HG03095 (cell line): ENCODE data around the gene TMEM87B.

Experiments
- ATAC-seq: cut with Tn5 transposase; IDR thresholded peaks from one replicate; pipeline ENCODE4 v1.9.1; 2021; ENCODE audit warnings: moderate library complexity; ENCODE audit not compliant: unreplicated experiment

Gene TMEM87B

DNA sequence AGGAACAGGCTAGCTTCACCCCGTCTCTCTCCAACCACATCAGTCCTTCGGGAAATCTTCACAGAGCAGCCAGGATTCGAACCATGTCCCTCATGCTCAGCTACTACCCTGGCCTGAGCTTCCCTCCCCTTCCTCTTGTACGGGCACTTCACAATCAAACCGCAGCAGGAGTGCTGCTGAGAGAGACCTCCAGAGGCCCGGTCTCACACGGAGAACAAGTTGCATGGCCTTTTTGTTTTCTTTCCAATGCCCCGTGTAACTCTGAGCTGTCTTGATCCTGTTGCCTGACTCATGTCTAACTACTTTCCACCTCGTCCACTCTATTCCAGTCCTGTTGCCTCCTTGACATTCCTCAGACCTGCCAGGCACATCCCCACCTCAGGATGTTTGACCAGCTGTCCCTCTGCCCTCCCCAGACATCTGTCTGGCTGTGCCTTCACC, 108.5 kb downstream of the TMEM87B start:
- ATAC-seq, result no peak

DNA sequence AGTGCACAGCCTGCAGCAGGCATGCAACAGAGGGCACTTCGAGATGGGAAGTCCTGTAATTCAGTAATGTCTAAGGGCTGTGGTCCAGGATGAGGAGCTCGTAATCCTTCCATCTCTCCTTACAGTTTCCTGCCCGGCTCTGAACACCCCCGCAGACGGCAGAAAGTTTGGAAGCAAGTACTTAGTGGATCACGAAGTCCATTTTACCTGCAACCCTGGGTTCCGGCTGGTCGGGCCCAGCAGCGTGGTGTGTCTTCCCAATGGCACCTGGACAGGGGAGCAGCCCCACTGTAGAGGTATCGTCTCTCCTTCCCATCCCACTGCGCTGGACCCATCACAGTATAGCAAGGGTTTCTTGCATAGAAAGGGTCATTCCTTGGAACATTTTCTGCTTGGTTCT, 109.8 kb downstream of the TMEM87B start:
- no peak for ATAC-seq

DNA sequence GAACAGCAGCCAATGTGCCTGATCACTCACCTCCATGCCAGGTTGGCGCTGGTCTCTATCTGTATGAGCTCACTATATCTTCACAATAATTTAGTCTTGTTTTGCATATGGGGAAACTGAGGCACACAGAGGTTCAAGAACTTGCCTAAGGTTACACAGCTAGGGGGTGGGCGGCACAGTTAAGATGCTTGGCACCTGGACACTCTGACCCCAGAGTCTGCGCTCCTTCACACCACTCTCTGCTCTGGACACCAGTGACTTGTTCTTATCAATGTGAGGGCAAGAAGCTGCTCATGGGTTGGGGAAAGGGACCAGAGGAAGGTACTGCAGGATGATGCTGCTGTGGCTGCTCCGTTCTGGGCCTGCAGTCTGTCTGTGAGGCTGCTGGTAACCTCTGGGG, 110.2 kb downstream of the TMEM87B start:
- no peak for ATAC-seq

DNA sequence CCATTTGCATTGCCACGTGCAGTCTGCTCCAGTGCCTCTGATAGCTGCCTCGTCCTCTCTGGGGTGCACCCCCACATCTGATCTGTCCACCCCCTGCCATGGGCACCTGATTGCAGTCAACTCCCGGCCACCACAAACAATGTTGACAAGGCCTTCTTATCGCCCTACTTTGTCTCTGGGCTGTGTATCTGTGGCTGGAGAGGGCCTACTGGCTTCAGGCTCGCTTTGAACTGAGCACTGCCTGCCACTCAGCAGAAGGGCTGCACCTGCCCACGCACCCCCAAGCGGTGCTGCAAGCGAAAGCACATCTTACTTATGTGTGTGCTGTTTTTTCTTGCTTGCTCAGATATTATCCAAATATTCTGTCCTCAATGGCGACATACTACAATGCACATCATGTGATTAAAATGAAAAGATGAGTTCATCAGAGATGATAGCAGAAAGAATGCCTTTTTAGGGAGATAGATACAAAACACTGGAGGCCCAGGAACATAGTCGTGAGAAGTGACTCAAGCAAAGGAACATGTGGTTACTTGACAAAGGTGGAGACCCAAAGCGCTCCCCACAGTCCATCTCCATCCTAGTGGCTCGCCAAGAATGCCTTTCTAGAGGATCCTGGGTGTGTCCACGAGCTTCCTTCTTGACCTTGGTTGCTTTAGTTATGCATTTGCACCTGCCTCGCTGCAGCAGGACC, 111.9 kb downstream of the TMEM87B start:
- ATAC-seq, result no peak

DNA sequence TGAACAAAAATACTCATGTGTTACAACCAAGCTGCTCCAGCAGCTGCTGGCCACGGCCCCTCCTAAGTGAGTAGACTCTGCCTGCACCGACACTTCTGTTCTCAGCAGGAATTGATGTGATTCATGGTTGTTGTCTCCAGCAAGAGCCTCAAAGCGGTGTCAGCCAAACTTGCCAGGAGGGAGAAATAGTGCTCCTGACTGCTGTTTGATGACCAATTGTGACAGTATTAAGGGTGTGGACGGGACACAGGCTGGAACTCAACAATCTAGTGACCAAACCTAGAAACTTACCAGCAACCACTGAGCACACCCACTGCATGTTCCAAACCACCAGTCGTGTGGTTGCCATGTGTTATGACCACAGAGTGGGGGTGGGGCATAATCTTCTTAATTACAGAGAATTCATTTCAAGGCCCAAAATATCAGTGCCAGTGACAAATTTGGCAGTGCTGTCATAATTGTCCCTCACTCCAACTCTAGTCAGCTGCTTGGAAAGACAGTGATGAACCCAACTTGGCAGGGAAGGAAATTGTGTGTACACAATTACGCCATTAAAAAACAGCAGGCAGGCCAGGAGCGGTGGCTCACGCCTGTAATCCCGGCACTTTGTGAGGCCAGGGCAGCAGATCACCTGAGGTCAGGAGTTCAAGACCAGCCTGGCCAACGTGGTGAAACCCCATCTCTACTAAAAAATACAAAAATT, 113.5 kb downstream of the TMEM87B start:
- ATAC-seq, result no peak
